Right lobe of liver (tissue), 6 donors: ENCODE measurements around the gene FBXL2. TPM values are rescaled to one million over a fixed set of nuclear protein-coding genes. Genes with fewer than 3 reads are reported as not detected.
A peak's percentile ranks its signal among the peaks of the same experiment; 100 is the strongest.
"Not testable (repeated sequence)": the region's sequence is repeated elsewhere in the genome, so short reads cannot be mapped to it uniquely, and the experiment has no call there.

Source experiments
- ATAC-seq, 4 donors: fragments of 200-7000 bp; cut with Tn5 transposase; one replicate each; pipeline ENCODE4 v1.9.1; 2020; ENCODE audit warnings: mild to moderate bottlenecking in 4 of 4, moderate library complexity in 4 of 4
- DNase-seq, 3 donors: peaks; one replicate each; pipeline ENCODE4 v3.0.0-alpha.2; 2020
- H3K27ac ChIP-seq, 3 donors: fragments of 200-600 bp; one replicate each; pipeline ENCODE4 v1.8.0; 2022
- H3K27me3 ChIP-seq, 2 donors: fragments of 200-600 bp; one replicate each; pipeline ENCODE4 v1.8.0; 2022
- H3K36me3 ChIP-seq, 4 donors: fragments of 200-600 bp; sonication (generic) in 1 of 4; one replicate each; pipeline versions ENCODE4 v1.5.1 to v1.8.0; 2017 to 2022; ENCODE audit warnings: control low read depth in 1 of 4
- H3K4me1 ChIP-seq, 4 donors: fragments of 200-600 bp; sonication (generic) in 1 of 4; one replicate each; pipeline versions ENCODE4 v1.5.1 to v1.8.0; 2017 to 2022; ENCODE audit warnings: control low read depth in 1 of 4
- H3K4me3 ChIP-seq, 3 donors: fragments of 200-600 bp; one replicate each; pipeline ENCODE4 v1.8.0; 2022
- H3K9me3 ChIP-seq, 4 donors: fragments of 200-600 bp; sonication (generic) in 1 of 4; one replicate each; pipeline versions ENCODE4 v1.5.1 to v1.8.0; 2017 to 2022; ENCODE audit warnings: control low read depth in 1 of 4
- POLR2A ChIP-seq: fragments of 450-650 bp; IDR thresholded peaks from one replicate; pipeline ENCODE4 v1.6.1; 2017; ENCODE audit warnings: antibody characterized with exemption, mild to moderate bottlenecking
- WGBS: methylation state at CpG from one replicate; pipeline ENCODE4 v1.1.6; 2018; ENCODE audit warnings: low coverage, low lambda C conversion rate; ENCODE audit not compliant: insufficient coverage; ENCODE audit errors: missing lambda C conversion rate; 5-methylcytosine and 5-hydroxymethylcytosine counted together
- intact Hi-C, 2 donors: fragments of 100-400 bp; cut with DNase I; formaldehyde crosslinking; loops; one replicate each; pipeline versions ENCODE4 v1.11.2 to v1.14.1; 2022
- total RNA-seq, 6 experiments: library from RNA; depleted of rRNA in 2 of 6; stranded (reverse); fragments of >200 nt in 2 of 6; fragmentation: NEBNext Ultra II Directional in 3 of 6; extraction: Animal tissue kit (Norgen Biotek cat#: 25700) in 3 of 6; gene quantifications; one replicate each; pipeline versions ENCODE4 v1.1.0 to v1.2.4, GENCODE V29; 2016 to 2023
- TF ChIP-seq, protein P1 (sequence below), 4 donors: fragments of 200-600 bp in 3 of 4; fragments of 450-650 bp in 1 of 4; IDR thresholded peaks; one replicate each; pipeline versions ENCODE4 v1.5.1 to v1.8.0; 2016 to 2022; ENCODE audit warnings: antibody characterized with exemption in 4 of 4, mild to moderate bottlenecking in 2 of 4
- donor health status: DM: no; HTN: yes; CAD: no.
- donor health status: DM: no; HTN: no; CAD: no.
- donor health status: DM: no; HTN: no; CAD: no.
- donor health status: DM: no; HTN: yes; CAD: no.
- donor health status: DM: no; HTN: yes; CAD: no.

The FBXL2 gene
- total RNA-seq, 6 experiments from 2014 or later = 0.06 to 0.43 (median 0.31) TPM

- WGBS = 93% methylated on average over 3 of the region's 3 CpGs
- H3K4me3 ChIP-seq = no peak overlapping the region
- TF ChIP-seq, protein P1, sequence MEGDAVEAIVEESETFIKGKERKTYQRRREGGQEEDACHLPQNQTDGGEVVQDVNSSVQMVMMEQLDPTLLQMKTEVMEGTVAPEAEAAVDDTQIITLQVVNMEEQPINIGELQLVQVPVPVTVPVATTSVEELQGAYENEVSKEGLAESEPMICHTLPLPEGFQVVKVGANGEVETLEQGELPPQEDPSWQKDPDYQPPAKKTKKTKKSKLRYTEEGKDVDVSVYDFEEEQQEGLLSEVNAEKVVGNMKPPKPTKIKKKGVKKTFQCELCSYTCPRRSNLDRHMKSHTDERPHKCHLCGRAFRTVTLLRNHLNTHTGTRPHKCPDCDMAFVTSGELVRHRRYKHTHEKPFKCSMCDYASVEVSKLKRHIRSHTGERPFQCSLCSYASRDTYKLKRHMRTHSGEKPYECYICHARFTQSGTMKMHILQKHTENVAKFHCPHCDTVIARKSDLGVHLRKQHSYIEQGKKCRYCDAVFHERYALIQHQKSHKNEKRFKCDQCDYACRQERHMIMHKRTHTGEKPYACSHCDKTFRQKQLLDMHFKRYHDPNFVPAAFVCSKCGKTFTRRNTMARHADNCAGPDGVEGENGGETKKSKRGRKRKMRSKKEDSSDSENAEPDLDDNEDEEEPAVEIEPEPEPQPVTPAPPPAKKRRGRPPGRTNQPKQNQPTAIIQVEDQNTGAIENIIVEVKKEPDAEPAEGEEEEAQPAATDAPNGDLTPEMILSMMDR (IDR thresholded peaks at IDR 0.05) = no peak
- TF ChIP-seq POLR2A = no peak
Measured at GRCh38 chr3:33402936-33403335, 125.7 kb downstream of the FBXL2 start.

GRCh38 chr3:33403756-33404155, 126.5 kb downstream of the FBXL2 start:
- Histone ChIP-seq H3K27me3 (no peaks in the 10 kb centered on the region), H3K27ac (no peak overlapping the region), H3K9me3 (no peaks in the 10 kb centered on the region), H3K4me1 (no peaks in the 10 kb centered on the region), H3K4me3 (no peak overlapping the region), H3K36me3 (peaks cover 11 to 75% (median 41%) of the 10 kb centered on the region in 4 donors)
- ATAC-seq (no peak), DNase-seq (no peak)
- 96% methylated on average over 6 of the region's 6 CpGs for WGBS
- intact Hi-C loops = no loop called here
- TF ChIP-seq, protein P1 (IDR thresholded peaks at IDR 0.05) = no peak
- TF ChIP-seq POLR2A = no peak

More at GRCh38 chr3:33402936-33403335, 125.7 kb downstream of the FBXL2 start:
- Histone ChIP-seq H3K27ac (no peak overlapping the region), H3K4me1 (no peaks in the 10 kb centered on the region), H3K36me3 (peaks cover 13 to 75% (median 41%) of the 10 kb centered on the region in 4 donors), H3K9me3 (no peaks in the 10 kb centered on the region), H3K27me3 (no peaks in the 10 kb centered on the region)
- intact Hi-C loops = no loop called here
- DNase-seq (no peak), ATAC-seq (no peak)

DNA sequence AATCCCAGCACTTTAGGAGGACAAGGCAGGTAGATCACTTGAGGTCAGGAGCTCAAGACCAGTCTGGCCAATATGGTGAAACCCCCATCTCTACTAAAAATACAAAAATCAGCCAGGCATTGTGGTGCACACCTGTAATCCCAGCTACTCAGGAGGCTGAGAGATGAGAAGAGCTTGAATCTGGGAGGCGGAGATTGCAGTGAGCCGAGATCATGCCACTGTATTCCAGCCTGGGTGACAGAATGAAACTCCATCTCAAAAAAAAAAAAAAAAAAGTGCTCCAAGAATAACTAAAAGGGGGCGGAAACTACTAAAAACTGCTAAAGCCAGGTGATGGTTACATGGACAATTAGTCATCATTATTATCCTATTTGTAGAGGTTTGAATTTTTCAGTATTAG, 133.6 kb downstream of the FBXL2 start:
- DNase-seq, H3K4me1 ChIP-seq, H3K9me3 ChIP-seq, intact Hi-C loops, ATAC-seq, H3K4me3 ChIP-seq, H3K27ac ChIP-seq, H3K27me3 ChIP-seq: not testable (repeated sequence)
- WGBS = 85% methylated on average over 3 of the region's 3 CpGs
- peaks cover 8 to 53% (median 21%) of the 10 kb centered on the region in 4 donors for H3K36me3 ChIP-seq

- H3K4me3 ChIP-seq = no peak overlapping the region
- peaks cover 0 to 18% (median 2%) of the 10 kb centered on the region in 4 donors for H3K36me3 ChIP-seq
- DNase-seq = no peak
- no peaks in the 10 kb centered on the region for H3K4me1 ChIP-seq
- 86% methylated on average over 3 of the region's 3 CpGs for whole genome bisulfite sequencing
- intact Hi-C loops = no loop called here
- H3K27ac ChIP-seq = no peak overlapping the region
- ATAC-seq = no peak
- H3K9me3 ChIP-seq = no peaks in the 10 kb centered on the region
- no peaks in the 10 kb centered on the region for H3K27me3 ChIP-seq
- no peak for TF ChIP-seq POLR2A
- TF ChIP-seq, protein P1 (IDR thresholded peaks at IDR 0.05) = no peak
Measured at GRCh38 chr3:33417066-33417673, 139.9 kb downstream of the FBXL2 start.

DNA sequence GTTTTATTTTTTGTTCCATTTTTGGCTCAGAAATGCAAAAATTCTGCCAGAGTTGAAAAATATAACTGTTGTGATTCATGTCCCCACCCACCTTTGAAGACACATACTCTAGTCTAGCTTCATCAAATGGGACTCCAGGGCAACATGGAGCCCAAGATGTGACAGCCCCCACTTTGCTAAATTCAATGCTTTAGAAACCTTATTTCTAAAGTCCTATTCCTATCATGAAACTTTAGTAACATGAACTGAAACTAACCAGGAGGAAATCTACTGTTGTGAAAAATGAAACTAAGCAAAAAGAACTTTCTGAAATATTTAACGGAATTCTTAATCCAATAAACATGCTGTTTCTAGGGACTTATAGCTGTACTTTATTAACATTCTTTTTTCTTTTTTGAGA, 142.7 kb downstream of the FBXL2 start:
- WGBS = 44% methylated on average over 1 of the region's 1 CpG
- TF ChIP-seq POLR2A = no peak
- TF ChIP-seq, protein P1 (IDR thresholded peaks at IDR 0.05) = no peak
- DNase-seq (no peak), ATAC-seq (peak in 1 of 4 donors; percentile 12)
- Histone ChIP-seq H3K4me1 (peaks cover 0 to 6% (median 0%) of the 10 kb centered on the region in 4 donors), H3K36me3 (peaks cover 0 to 11% (median under 1%) of the 10 kb centered on the region in 4 donors), H3K27ac (no peak overlapping the region), H3K9me3 (no peaks in the 10 kb centered on the region), H3K27me3 (no peaks in the 10 kb centered on the region), H3K4me3 (no peak overlapping the region)
- intact Hi-C loops = no loop called here
